Activated B cell treated with CpG ODN at 0.5 μM for 24 hours (primary cell): ENCODE measurements around the gene UGT8. TPM values are rescaled to one million over a fixed set of nuclear protein-coding genes. Genes with fewer than 3 reads are reported as not detected.
"Not testable (repeated sequence)": the region's sequence is repeated elsewhere in the genome, so short reads cannot be mapped to it uniquely, and the experiment has no call there.

Experiments used
- ATAC-seq: fragments of 200-7000 bp; cut with Tn5 transposase; one replicate; pipeline ENCODE4 v1.10.0; 2021; ENCODE audit warnings: low read depth, mild to moderate bottlenecking, moderate library complexity
- CTCF ChIA-PET: fragments of 350-600 bp; sonication (Branson Sonifier 250); formaldehyde crosslinking; loops from one replicate; lab custom pipeline; 2021; ENCODE audit warnings: antibody characterized with exemption; lab: Charles Lee
- POLR2A ChIA-PET: fragments of 350-600 bp; sonication (Branson Sonifier 250); formaldehyde crosslinking; loops from one replicate; lab custom pipeline; 2021; ENCODE audit warnings: antibody characterized with exemption; lab: Charles Lee
- DNase-seq: peaks from one replicate; pipeline ENCODE4 v3.0.0; 2022
- H3K27ac Mint-ChIP-seq: one replicate; pipeline ENCODE4 v1.8.0; 2020; ENCODE audit warnings: mixed read lengths
- H3K27me3 Mint-ChIP-seq: one replicate; pipeline ENCODE4 v1.8.0; 2021; ENCODE audit warnings: mixed read lengths
- H3K36me3 Mint-ChIP-seq: one replicate; pipeline ENCODE4 v1.8.0; 2021; ENCODE audit warnings: low read depth, mixed read lengths
- H3K4me1 Mint-ChIP-seq: one replicate; pipeline ENCODE4 v1.8.0; 2021; ENCODE audit warnings: mixed read lengths
- H3K4me3 Mint-ChIP-seq: one replicate; pipeline ENCODE4 v1.8.0; 2020; ENCODE audit warnings: mild to moderate bottlenecking, mixed read lengths
- H3K9me3 Mint-ChIP-seq: one replicate; pipeline ENCODE4 v1.8.0; 2020; ENCODE audit warnings: mixed read lengths
- CTCF ChIP-seq: fragments of 200-600 bp; IDR thresholded peaks from one replicate; pipeline ENCODE4 v1.8.0; 2022; ENCODE audit warnings: antibody characterized with exemption, mild to moderate bottlenecking
- intact Hi-C: fragments of 100-400 bp; cut with micrococcal nuclease; formaldehyde crosslinking; loops from one replicate; pipeline ENCODE4 v1.15.1; 2024
- total RNA-seq: library from RNA; stranded (reverse); gene quantifications from 2 replicates; pipeline ENCODE4 v1.2.3, GENCODE V29; 2022

The UGT8 gene
- total RNA-seq, 1 donor from 2014 or later, result 20.0 TPM

GRCh38 chr4:114562176-114562904 is 36.3 kb upstream of the UGT8 start:
- ChIA-PET POLR2A (no interaction called here), CTCF (no interaction called here)
- intact Hi-C loops, result no loop called here
- ATAC-seq, result no peak
- H3K27ac Mint-ChIP-seq, result no peak overlapping the region
- no peaks in the 10 kb centered on the region for H3K27me3 Mint-ChIP-seq
- no peak for DNase-seq
- no peak for TF ChIP-seq CTCF
- H3K4me3 Mint-ChIP-seq, result no peak overlapping the region
- no peaks in the 10 kb centered on the region for H3K36me3 Mint-ChIP-seq
- no peaks in the 10 kb centered on the region for H3K4me1 Mint-ChIP-seq
- peaks cover 4% of the 10 kb centered on the region for H3K9me3 Mint-ChIP-seq

GRCh38 chr4:114563536-114564315 is 34.9 kb upstream of the UGT8 start:
- ATAC-seq (no peak), DNase-seq (no peak)
- intact Hi-C loops, result no loop called here
- no peaks in the 10 kb centered on the region for H3K4me1 Mint-ChIP-seq
- H3K27ac Mint-ChIP-seq, result no peak overlapping the region
- no peaks in the 10 kb centered on the region for H3K27me3 Mint-ChIP-seq
- H3K36me3 Mint-ChIP-seq, result no peaks in the 10 kb centered on the region
- H3K4me3 Mint-ChIP-seq, result no peak overlapping the region
- H3K9me3 Mint-ChIP-seq, result peaks cover 2% of the 10 kb centered on the region
- ChIA-PET POLR2A (no interaction called here), CTCF (no interaction called here)
- TF ChIP-seq CTCF, result no peak

GRCh38 chr4:114577386-114577785 is 21.2 kb upstream of the UGT8 start:
- ChIA-PET POLR2A (no interaction called here), CTCF (no interaction called here)
- DNase-seq, result no peak
- no peak overlapping the region for H3K4me3 Mint-ChIP-seq
- H3K9me3 Mint-ChIP-seq, result peaks cover 26% of the 10 kb centered on the region
- H3K27ac Mint-ChIP-seq, result no peak overlapping the region
- ATAC-seq, result no peak
- peaks cover 2% of the 10 kb centered on the region for H3K27me3 Mint-ChIP-seq
- no peaks in the 10 kb centered on the region for H3K36me3 Mint-ChIP-seq
- intact Hi-C loops, result no loop called here
- no peaks in the 10 kb centered on the region for H3K4me1 Mint-ChIP-seq
- TF ChIP-seq CTCF, result no peak

GRCh38 chr4:114582621-114583020 is 16.0 kb upstream of the UGT8 start:
- Mint-ChIP-seq H3K4me3 (no peak overlapping the region), H3K9me3 (peaks cover 18% of the 10 kb centered on the region), H3K4me1 (no peaks in the 10 kb centered on the region), H3K36me3 (no peaks in the 10 kb centered on the region), H3K27me3 (peaks cover 2% of the 10 kb centered on the region), H3K27ac (no peak overlapping the region)
- TF ChIP-seq CTCF, result no peak
- CTCF ChIA-PET, result no interaction called here
- ATAC-seq (no peak), DNase-seq (no peak)
- intact Hi-C loops, result loop anchor here (5.0 kb wide), 1 partner anchor 40 kb away; no protein-coding TSS in a partner anchor
- POLR2A ChIA-PET, result no interaction called here

GRCh38 chr4:114588305-114588704 is 10.3 kb upstream of the UGT8 start:
- Mint-ChIP-seq H3K36me3 (no peaks in the 10 kb centered on the region), H3K4me3 (no peak overlapping the region), H3K27me3 (no peaks in the 10 kb centered on the region), H3K9me3 (no peaks in the 10 kb centered on the region), H3K27ac (no peak overlapping the region), H3K4me1 (no peaks in the 10 kb centered on the region)
- CTCF ChIA-PET, result no interaction called here
- DNase-seq (no peak), ATAC-seq (no peak)
- intact Hi-C loops, result no loop called here
- POLR2A ChIA-PET, result no interaction called here
- TF ChIP-seq CTCF, result no peak

GRCh38 chr4:114590360-114590759 is 8.2 kb upstream of the UGT8 start:
- H3K9me3 Mint-ChIP-seq, result not testable (repeated sequence)

More at GRCh38 chr4:114590360-114590759, 8.2 kb upstream of the UGT8 start:
- H3K27me3 Mint-ChIP-seq, POLR2A ChIA-PET, H3K4me3 Mint-ChIP-seq, ATAC-seq, DNase-seq, intact Hi-C loops, H3K27ac Mint-ChIP-seq, CTCF ChIA-PET, H3K36me3 Mint-ChIP-seq, H3K4me1 Mint-ChIP-seq: not testable (repeated sequence)
